WTC11 (cell line): ENCODE data around the gene POMC. TPM values are rescaled to one million over a fixed set of nuclear protein-coding genes. Genes with fewer than 3 reads are reported as not detected.

Experiments used
- ATAC-seq: fragments of 200-7000 bp; cut with Tn5 transposase; 2 replicates; pipeline ENCODE4 v1.10.0; 2021; ENCODE audit warnings: mild to moderate bottlenecking, moderate library complexity
- CTCF ChIA-PET: fragments of 300-600 bp; sonication (Branson Sonifier 250); formaldehyde crosslinking; loops from one replicate; lab custom pipeline; 2021; ENCODE audit warnings: antibody characterized with exemption; lab: Charles Lee
- POLR2A ChIA-PET: fragments of 350-600 bp; sonication (Branson Sonifier 250); formaldehyde crosslinking; loops from one replicate; lab custom pipeline; 2021; ENCODE audit warnings: antibody characterized with exemption; lab: Charles Lee
- DNase-seq: peaks from one replicate; pipeline ENCODE4 v3.0.0; 2021; ENCODE audit warnings: low spot score
- H3K27ac Mint-ChIP-seq: 2 replicates; pipeline ENCODE4 v1.8.0; 2021; ENCODE audit warnings: mixed read lengths
- H3K27me3 Mint-ChIP-seq: 2 replicates; pipeline ENCODE4 v1.8.0; 2021; ENCODE audit warnings: low read depth, mild to moderate bottlenecking, moderate library complexity, mixed read lengths
- H3K36me3 Mint-ChIP-seq: 2 replicates; pipeline ENCODE4 v1.8.0; 2021; ENCODE audit warnings: mixed read lengths
- H3K4me1 Mint-ChIP-seq: 2 replicates; pipeline ENCODE4 v1.8.0; 2022; ENCODE audit warnings: mixed read lengths
- H3K4me3 Mint-ChIP-seq: 2 replicates; pipeline ENCODE4 v1.8.0; 2021; ENCODE audit warnings: mild to moderate bottlenecking, moderate library complexity, mixed read lengths
- H3K9me3 Mint-ChIP-seq: 2 replicates; pipeline ENCODE4 v1.8.0; 2021; ENCODE audit warnings: mixed read lengths
- CBFB ChIP-seq: sonication (generic); formaldehyde crosslinking; IDR thresholded peaks from 2 replicates; pipeline ENCODE4 v1.8.1; 2022; ENCODE audit warnings: mild to moderate bottlenecking, low read depth, missing genetic modification reagents
- FOXK1 ChIP-seq: sonication (generic); formaldehyde crosslinking; IDR thresholded peaks from 2 replicates; pipeline ENCODE4 v1.8.0; 2022; ENCODE audit warnings: mild to moderate bottlenecking, moderate library complexity, missing genetic modification reagents
- NR3C1 ChIP-seq: sonication (generic); formaldehyde crosslinking; conservative IDR thresholded peaks from 2 replicates; pipeline ENCODE4 v1.8.1; 2023; ENCODE audit warnings: low read depth, mild to moderate bottlenecking, missing genetic modification reagents
- SMAD3 ChIP-seq: sonication (generic); formaldehyde crosslinking; IDR thresholded peaks from 2 replicates; pipeline ENCODE4 v1.8.0; 2022; ENCODE audit warnings: missing genetic modification reagents, mild to moderate bottlenecking, borderline replicate concordance
- SP1 ChIP-seq: sonication (generic); formaldehyde crosslinking; conservative IDR thresholded peaks from 2 replicates; pipeline ENCODE4 v1.8.1; 2022; ENCODE audit warnings: missing genetic modification reagents
- TEAD1 ChIP-seq: sonication (generic); formaldehyde crosslinking; IDR thresholded peaks from 2 replicates; pipeline ENCODE4 v1.8.0; 2022; ENCODE audit warnings: mild to moderate bottlenecking, missing genetic modification reagents
- TEAD4 ChIP-seq: sonication (generic); formaldehyde crosslinking; IDR thresholded peaks from 2 replicates; pipeline ENCODE4 v1.8.0; 2022; ENCODE audit warnings: mild to moderate bottlenecking, missing genetic modification reagents
- ZNF121 ChIP-seq: sonication (generic); formaldehyde crosslinking; IDR thresholded peaks from 2 replicates; pipeline ENCODE4 v1.8.0; 2023; ENCODE audit warnings: missing genetic modification reagents
- ZNF232 ChIP-seq: sonication (generic); formaldehyde crosslinking; IDR thresholded peaks from 2 replicates; pipeline ENCODE4 v1.8.0; 2022; ENCODE audit warnings: mild to moderate bottlenecking, missing genetic modification reagents
- ZNF263 ChIP-seq: sonication (generic); formaldehyde crosslinking; IDR thresholded peaks from 2 replicates; pipeline ENCODE4 v1.8.1; 2022; ENCODE audit warnings: low read depth, mild to moderate bottlenecking, moderate library complexity, missing genetic modification reagents
- ZNF317 ChIP-seq: sonication (generic); formaldehyde crosslinking; IDR thresholded peaks from 2 replicates; pipeline ENCODE4 v1.8.1; 2023; ENCODE audit warnings: low read depth, mild to moderate bottlenecking, moderate library complexity, missing genetic modification reagents, borderline replicate concordance
- ZNF423 ChIP-seq: fragments of 250-450 bp; sonication (Bioruptor Pico); IDR thresholded peaks from 2 replicates; pipeline ENCODE4 v2.1.2; 2022; ENCODE audit warnings: mild to moderate bottlenecking, moderate library complexity
- total RNA-seq: library from RNA; stranded (reverse); gene quantifications from 3 replicates; pipeline ENCODE4 v1.2.3, GENCODE V29; 2021
- TF ChIP-seq, protein P1 (sequence below): sonication (generic); formaldehyde crosslinking; IDR thresholded peaks from 2 replicates; pipeline ENCODE4 v1.8.1; 2022; ENCODE audit warnings: low read depth, mild to moderate bottlenecking, moderate library complexity, missing genetic modification reagents, borderline replicate concordance
- TF ChIP-seq, protein P2 (sequence below): sonication (generic); formaldehyde crosslinking; IDR thresholded peaks from 2 replicates; pipeline ENCODE4 v1.8.0; 2022; ENCODE audit warnings: missing genetic modification reagents
- TF ChIP-seq, protein P3 (sequence below): sonication (generic); formaldehyde crosslinking; IDR thresholded peaks from 2 replicates; pipeline ENCODE4 v1.8.1; 2023; ENCODE audit warnings: mild to moderate bottlenecking, missing genetic modification reagents, borderline replicate concordance
- TF ChIP-seq, protein P4 (sequence below): sonication (generic); formaldehyde crosslinking; IDR thresholded peaks from 2 replicates; pipeline ENCODE4 v1.8.1; 2023; ENCODE audit warnings: mild to moderate bottlenecking, missing genetic modification reagents, moderate library complexity
- TF ChIP-seq, protein P5 (sequence below): fragments of 250-450 bp; sonication (Bioruptor Pico); IDR thresholded peaks from 2 replicates; pipeline ENCODE4 v1.8.0; 2021; ENCODE audit warnings: mild to moderate bottlenecking

The POMC gene
- total RNA-seq, 1 experiment from 2014 or later = 3.2 TPM

DNA sequence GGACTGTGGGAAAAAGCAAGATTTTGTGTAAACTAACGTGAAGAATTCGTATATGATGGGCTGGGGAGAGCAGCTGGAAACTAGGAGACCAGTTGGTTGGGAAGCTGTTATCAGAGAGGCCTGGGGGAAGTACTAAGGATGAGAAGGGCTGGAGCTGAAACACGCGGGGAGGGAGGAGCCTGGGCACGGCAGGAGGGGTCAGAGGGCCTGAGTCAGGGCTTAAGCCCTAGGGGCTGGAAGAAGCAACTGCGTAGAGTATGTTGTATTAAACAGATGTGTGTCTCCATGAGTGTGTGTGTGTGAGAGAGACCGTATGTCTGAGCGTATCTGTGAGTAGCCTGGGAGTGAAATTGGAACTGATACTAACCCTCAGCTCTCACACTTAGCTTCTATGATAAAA lies 8.4 kb downstream of the POMC start:
- ChIA-PET POLR2A (no interaction called here), CTCF (interaction anchor here (0.6 to 1.9 kb wide), 5 partner anchors 8 to 184 kb away, joined by 3 to 8 read pairs (median 5); partner anchors contain the start of gene POMC)
- DNase-seq (peak; percentile 63), ATAC-seq (peak; percentile 94)
- TF ChIP-seq NR3C1 (CRISPR knock-in tag) = no peak
- no peaks in the 10 kb centered on the region for H3K36me3 Mint-ChIP-seq
- no peaks in the 10 kb centered on the region for H3K9me3 Mint-ChIP-seq
- H3K27me3 Mint-ChIP-seq = peaks cover 1% of the 10 kb centered on the region
- H3K27ac Mint-ChIP-seq = peak overlapping the region; percentile 10; the same call in 1 of the 2 replicates
- H3K4me1 Mint-ChIP-seq = peaks cover 13% of the 10 kb centered on the region
- H3K4me3 Mint-ChIP-seq = no peak overlapping the region

DNA sequence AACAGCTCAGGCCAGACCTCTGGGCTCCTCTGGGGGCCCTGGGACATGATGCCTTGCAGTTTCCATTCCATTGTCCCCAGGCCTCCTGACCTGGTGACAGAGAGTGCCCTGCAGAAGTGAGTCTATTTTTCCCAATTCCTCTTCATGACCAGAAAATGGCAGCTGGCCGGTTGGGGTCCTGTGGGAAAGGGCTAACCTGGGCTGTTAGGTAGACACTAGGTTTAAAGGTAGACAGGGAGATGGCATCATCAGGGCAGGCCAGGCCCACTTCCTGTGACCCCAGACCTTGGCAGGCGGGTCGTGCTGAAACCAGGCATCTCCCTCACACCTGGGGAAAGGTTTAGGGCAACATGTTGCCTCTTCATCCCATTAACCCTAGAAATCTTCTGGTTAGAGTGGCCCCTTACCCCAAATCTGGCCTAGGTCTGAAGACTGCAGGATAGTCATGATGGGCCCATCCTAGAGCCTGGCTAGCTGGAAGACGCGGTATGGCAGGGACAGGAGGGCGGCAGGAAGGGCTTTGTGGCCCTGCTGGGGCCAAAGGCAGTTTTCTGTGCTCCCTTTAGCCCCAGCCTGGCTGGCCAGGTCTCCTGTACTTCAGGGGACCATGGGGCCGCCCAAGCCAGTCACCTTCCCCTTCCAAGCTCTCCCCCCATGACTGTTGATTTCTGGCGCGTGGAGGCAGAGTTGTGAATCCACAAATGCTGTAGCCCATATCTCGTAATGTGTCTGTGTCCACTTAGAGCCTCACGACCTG lies 10.1 kb downstream of the POMC start:
- POLR2A ChIA-PET = no interaction called here
- CTCF ChIA-PET = interaction anchor here (1.0 kb wide), 1 partner anchor 29 kb away, joined by 3 read pairs; no protein-coding TSS in a partner anchor
- Mint-ChIP-seq H3K4me3 (no peak overlapping the region), H3K36me3 (no peaks in the 10 kb centered on the region), H3K9me3 (no peaks in the 10 kb centered on the region), H3K4me1 (peaks cover 13% of the 10 kb centered on the region), H3K27me3 (no peaks in the 10 kb centered on the region; the same call in 1 of the 2 replicates), H3K27ac (no peak overlapping the region)
- ATAC-seq (no peak), DNase-seq (no peak)
- TF ChIP-seq, protein P1, sequence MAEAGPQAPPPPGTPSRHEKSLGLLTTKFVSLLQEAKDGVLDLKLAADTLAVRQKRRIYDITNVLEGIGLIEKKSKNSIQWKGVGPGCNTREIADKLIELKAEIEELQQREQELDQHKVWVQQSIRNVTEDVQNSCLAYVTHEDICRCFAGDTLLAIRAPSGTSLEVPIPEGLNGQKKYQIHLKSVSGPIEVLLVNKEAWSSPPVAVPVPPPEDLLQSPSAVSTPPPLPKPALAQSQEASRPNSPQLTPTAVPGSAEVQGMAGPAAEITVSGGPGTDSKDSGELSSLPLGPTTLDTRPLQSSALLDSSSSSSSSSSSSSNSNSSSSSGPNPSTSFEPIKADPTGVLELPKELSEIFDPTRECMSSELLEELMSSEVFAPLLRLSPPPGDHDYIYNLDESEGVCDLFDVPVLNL (CRISPR knock-in tag) = no peak
- TF ChIP-seq SP1 (CRISPR knock-in tag) (no peak), ZNF121 (CRISPR knock-in tag) (no peak), SMAD3 (no peak), CBFB (CRISPR knock-in tag) (no peak), FOXK1 (CRISPR knock-in tag) (no peak), ZNF423 (no peak)
- TF ChIP-seq, protein P2, sequence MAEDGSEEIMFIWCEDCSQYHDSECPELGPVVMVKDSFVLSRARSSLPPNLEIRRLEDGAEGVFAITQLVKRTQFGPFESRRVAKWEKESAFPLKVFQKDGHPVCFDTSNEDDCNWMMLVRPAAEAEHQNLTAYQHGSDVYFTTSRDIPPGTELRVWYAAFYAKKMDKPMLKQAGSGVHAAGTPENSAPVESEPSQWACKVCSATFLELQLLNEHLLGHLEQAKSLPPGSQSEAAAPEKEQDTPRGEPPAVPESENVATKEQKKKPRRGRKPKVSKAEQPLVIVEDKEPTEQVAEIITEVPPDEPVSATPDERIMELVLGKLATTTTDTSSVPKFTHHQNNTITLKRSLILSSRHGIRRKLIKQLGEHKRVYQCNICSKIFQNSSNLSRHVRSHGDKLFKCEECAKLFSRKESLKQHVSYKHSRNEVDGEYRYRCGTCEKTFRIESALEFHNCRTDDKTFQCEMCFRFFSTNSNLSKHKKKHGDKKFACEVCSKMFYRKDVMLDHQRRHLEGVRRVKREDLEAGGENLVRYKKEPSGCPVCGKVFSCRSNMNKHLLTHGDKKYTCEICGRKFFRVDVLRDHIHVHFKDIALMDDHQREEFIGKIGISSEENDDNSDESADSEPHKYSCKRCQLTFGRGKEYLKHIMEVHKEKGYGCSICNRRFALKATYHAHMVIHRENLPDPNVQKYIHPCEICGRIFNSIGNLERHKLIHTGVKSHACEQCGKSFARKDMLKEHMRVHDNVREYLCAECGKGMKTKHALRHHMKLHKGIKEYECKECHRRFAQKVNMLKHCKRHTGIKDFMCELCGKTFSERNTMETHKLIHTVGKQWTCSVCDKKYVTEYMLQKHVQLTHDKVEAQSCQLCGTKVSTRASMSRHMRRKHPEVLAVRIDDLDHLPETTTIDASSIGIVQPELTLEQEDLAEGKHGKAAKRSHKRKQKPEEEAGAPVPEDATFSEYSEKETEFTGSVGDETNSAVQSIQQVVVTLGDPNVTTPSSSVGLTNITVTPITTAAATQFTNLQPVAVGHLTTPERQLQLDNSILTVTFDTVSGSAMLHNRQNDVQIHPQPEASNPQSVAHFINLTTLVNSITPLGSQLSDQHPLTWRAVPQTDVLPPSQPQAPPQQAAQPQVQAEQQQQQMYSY (CRISPR knock-in tag) = peak; percentile 75

DNA sequence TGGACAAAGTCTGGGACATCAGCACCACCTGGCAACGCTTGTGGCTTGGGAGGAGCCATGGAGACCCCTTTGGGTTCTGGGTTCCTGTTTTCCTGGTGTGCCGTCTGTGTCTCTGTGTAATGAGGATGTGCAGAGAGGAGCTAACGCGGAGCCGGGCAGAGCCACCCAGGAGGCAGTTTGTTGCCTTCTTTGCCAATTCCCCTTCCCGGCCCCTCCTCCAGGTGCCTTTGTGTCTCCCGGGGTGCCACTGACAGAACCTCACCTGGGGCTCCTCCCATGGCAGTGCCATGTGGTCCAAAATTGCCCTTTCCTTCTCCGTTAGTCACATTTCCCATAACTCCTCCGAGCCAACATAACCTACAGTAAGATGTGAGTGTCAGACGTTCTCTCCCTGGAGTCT lies 13.0 kb downstream of the POMC start:
- ATAC-seq = no peak
- H3K9me3 Mint-ChIP-seq = no peaks in the 10 kb centered on the region
- no peaks in the 10 kb centered on the region for H3K27me3 Mint-ChIP-seq
- no peaks in the 10 kb centered on the region for H3K36me3 Mint-ChIP-seq
- peaks cover 8% of the 10 kb centered on the region for H3K4me1 Mint-ChIP-seq
- ChIA-PET POLR2A (interaction anchor here (0.5 to 0.7 kb wide), 3 partner anchors 76 to 769 kb away, joined by 3 to 6 read pairs (median 3); no protein-coding TSS in a partner anchor), CTCF (interaction anchor here (0.6 to 1.8 kb wide), 3 partner anchors 73 to 180 kb away, joined by 3 to 6 read pairs (median 5); no protein-coding TSS in a partner anchor)
- no peak overlapping the region for H3K4me3 Mint-ChIP-seq
- no peak overlapping the region for H3K27ac Mint-ChIP-seq
- DNase-seq = no peak
- TF ChIP-seq, protein P3, sequence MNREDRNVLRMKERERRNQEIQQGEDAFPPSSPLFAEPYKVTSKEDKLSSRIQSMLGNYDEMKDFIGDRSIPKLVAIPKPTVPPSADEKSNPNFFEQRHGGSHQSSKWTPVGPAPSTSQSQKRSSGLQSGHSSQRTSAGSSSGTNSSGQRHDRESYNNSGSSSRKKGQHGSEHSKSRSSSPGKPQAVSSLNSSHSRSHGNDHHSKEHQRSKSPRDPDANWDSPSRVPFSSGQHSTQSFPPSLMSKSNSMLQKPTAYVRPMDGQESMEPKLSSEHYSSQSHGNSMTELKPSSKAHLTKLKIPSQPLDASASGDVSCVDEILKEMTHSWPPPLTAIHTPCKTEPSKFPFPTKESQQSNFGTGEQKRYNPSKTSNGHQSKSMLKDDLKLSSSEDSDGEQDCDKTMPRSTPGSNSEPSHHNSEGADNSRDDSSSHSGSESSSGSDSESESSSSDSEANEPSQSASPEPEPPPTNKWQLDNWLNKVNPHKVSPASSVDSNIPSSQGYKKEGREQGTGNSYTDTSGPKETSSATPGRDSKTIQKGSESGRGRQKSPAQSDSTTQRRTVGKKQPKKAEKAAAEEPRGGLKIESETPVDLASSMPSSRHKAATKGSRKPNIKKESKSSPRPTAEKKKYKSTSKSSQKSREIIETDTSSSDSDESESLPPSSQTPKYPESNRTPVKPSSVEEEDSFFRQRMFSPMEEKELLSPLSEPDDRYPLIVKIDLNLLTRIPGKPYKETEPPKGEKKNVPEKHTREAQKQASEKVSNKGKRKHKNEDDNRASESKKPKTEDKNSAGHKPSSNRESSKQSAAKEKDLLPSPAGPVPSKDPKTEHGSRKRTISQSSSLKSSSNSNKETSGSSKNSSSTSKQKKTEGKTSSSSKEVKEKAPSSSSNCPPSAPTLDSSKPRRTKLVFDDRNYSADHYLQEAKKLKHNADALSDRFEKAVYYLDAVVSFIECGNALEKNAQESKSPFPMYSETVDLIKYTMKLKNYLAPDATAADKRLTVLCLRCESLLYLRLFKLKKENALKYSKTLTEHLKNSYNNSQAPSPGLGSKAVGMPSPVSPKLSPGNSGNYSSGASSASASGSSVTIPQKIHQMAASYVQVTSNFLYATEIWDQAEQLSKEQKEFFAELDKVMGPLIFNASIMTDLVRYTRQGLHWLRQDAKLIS (CRISPR knock-in tag) = no peak
- TF ChIP-seq, protein P4, sequence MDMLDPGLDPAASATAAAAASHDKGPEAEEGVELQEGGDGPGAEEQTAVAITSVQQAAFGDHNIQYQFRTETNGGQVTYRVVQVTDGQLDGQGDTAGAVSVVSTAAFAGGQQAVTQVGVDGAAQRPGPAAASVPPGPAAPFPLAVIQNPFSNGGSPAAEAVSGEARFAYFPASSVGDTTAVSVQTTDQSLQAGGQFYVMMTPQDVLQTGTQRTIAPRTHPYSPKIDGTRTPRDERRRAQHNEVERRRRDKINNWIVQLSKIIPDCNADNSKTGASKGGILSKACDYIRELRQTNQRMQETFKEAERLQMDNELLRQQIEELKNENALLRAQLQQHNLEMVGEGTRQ (CRISPR knock-in tag) = no peak
- TF ChIP-seq TEAD4 (CRISPR knock-in tag) (no peak), ZNF232 (no peak), TEAD1 (CRISPR knock-in tag) (no peak), ZNF263 (no peak), ZNF317 (no peak)
- TF ChIP-seq, protein P5, sequence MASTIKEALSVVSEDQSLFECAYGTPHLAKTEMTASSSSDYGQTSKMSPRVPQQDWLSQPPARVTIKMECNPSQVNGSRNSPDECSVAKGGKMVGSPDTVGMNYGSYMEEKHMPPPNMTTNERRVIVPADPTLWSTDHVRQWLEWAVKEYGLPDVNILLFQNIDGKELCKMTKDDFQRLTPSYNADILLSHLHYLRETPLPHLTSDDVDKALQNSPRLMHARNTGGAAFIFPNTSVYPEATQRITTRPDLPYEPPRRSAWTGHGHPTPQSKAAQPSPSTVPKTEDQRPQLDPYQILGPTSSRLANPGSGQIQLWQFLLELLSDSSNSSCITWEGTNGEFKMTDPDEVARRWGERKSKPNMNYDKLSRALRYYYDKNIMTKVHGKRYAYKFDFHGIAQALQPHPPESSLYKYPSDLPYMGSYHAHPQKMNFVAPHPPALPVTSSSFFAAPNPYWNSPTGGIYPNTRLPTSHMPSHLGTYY (CRISPR knock-in tag) = no peak
- TF ChIP-seq, protein P1 (CRISPR knock-in tag) = no peak
